Mucosa of stomach (tissue), 1 donor: ENCODE data around the gene ARFGAP2.
"Not testable (repeated sequence)": the region's sequence is repeated elsewhere in the genome, so short reads cannot be mapped to it uniquely, and the experiment has no call there.

Experiments used
- H3K27me3 ChIP-seq: one replicate; pipeline ENCODE4 v1.7.0; 2013; ENCODE audit warnings: mild to moderate bottlenecking, low read length; ENCODE audit not compliant: control insufficient read depth, insufficient read depth
- H3K36me3 ChIP-seq: one replicate; pipeline ENCODE4 v1.7.0; 2013; ENCODE audit warnings: low read length; ENCODE audit not compliant: control insufficient read depth, insufficient read depth
- H3K4me1 ChIP-seq: one replicate; pipeline ENCODE4 v1.7.0; 2013; ENCODE audit warnings: mild to moderate bottlenecking, low read length; ENCODE audit not compliant: control insufficient read depth, insufficient read depth
- H3K4me3 ChIP-seq: one replicate; pipeline ENCODE4 v1.7.0; 2013; ENCODE audit warnings: low read length
- H3K9ac ChIP-seq: one replicate; pipeline ENCODE4 v1.7.0; 2013; ENCODE audit warnings: mild to moderate bottlenecking, low read length, moderate library complexity
- H3K9me3 ChIP-seq: one replicate; pipeline ENCODE4 v1.7.0; 2013; ENCODE audit warnings: mild to moderate bottlenecking, low read length, moderate library complexity; ENCODE audit not compliant: control insufficient read depth
- donor health status: Pancreatic carcinoma.

ARFGAP2 gene

GRCh38 chr11:47176328-47177228 lies at the start of gene ARFGAP2:
Gene ARFGAP2 (minus strand): TSS chr11:47176879. CDS start chr11:47176853, 26 bp downstream.
- H3K4me3 ChIP-seq, result peak within 1 kb of the TSS; percentile 95
- H3K4me1 ChIP-seq, result peaks cover 26% of the 10 kb centered on the region
- H3K9ac ChIP-seq, result peak within 1 kb of the TSS; percentile 98
- H3K9me3 ChIP-seq, result no peaks in the 10 kb centered on the region
- peaks cover 20% of the 10 kb centered on the region for H3K36me3 ChIP-seq
- H3K27me3 ChIP-seq, result no peaks in the 10 kb centered on the region

GRCh38 chr11:47225552-47226400 lies 49.1 kb upstream of the ARFGAP2 start:
- H3K27me3 ChIP-seq, result no peaks in the 10 kb centered on the region
- H3K36me3 ChIP-seq, result no peaks in the 10 kb centered on the region
- H3K4me1 ChIP-seq, result no peaks in the 10 kb centered on the region
- no peak overlapping the region for H3K4me3 ChIP-seq
- H3K9ac ChIP-seq, result no peak overlapping the region
- no peaks in the 10 kb centered on the region for H3K9me3 ChIP-seq

- Histone ChIP-seq H3K36me3 (no peaks in the 10 kb centered on the region), H3K27me3 (no peaks in the 10 kb centered on the region)
These were observed 46.0 kb upstream of the ARFGAP2 start for GRCh38 chr11:47222696-47223095.

GRCh38 chr11:47220401-47220821 lies 43.7 kb upstream of the ARFGAP2 start:
- H3K36me3 ChIP-seq, result no peaks in the 10 kb centered on the region
- no peak overlapping the region for H3K9ac ChIP-seq
- H3K4me3 ChIP-seq, result no peak overlapping the region
- peaks cover 7% of the 10 kb centered on the region for H3K4me1 ChIP-seq
- H3K27me3 ChIP-seq, result no peaks in the 10 kb centered on the region
- H3K9me3 ChIP-seq, result no peaks in the 10 kb centered on the region

More at GRCh38 chr11:47222696-47223095, 46.0 kb upstream of the ARFGAP2 start:
- Histone ChIP-seq H3K9me3 (no peaks in the 10 kb centered on the region), H3K4me1 (no peaks in the 10 kb centered on the region), H3K4me3 (no peak overlapping the region), H3K9ac (no peak overlapping the region)

- no peaks in the 10 kb centered on the region for H3K27me3 ChIP-seq
- peak overlapping the region; percentile 5 for H3K4me3 ChIP-seq
- peak overlapping the region; percentile 86 for H3K9ac ChIP-seq
- no peaks in the 10 kb centered on the region for H3K9me3 ChIP-seq
- no peaks in the 10 kb centered on the region for H3K36me3 ChIP-seq
- H3K4me1 ChIP-seq, result peaks cover 12% of the 10 kb centered on the region
These were observed 39.6 kb upstream of the ARFGAP2 start for GRCh38 chr11:47216121-47216798.

- H3K4me3 ChIP-seq, result peak overlapping the region; percentile 91
- peak overlapping the region; percentile 86 for H3K9ac ChIP-seq
- no peaks in the 10 kb centered on the region for H3K36me3 ChIP-seq
- H3K27me3 ChIP-seq, result no peaks in the 10 kb centered on the region
- H3K9me3 ChIP-seq, result no peaks in the 10 kb centered on the region
- peaks cover 12% of the 10 kb centered on the region for H3K4me1 ChIP-seq
These were observed 38.8 kb upstream of the ARFGAP2 start for GRCh38 chr11:47215366-47215910.

- H3K4me3 ChIP-seq, result peak overlapping the region; percentile 58
- peak overlapping the region; percentile 86 for H3K9ac ChIP-seq
- H3K9me3 ChIP-seq, result no peaks in the 10 kb centered on the region
- no peaks in the 10 kb centered on the region for H3K27me3 ChIP-seq
- H3K36me3 ChIP-seq, result no peaks in the 10 kb centered on the region
- H3K4me1 ChIP-seq, result peaks cover 12% of the 10 kb centered on the region
These were observed 37.4 kb upstream of the ARFGAP2 start for GRCh38 chr11:47213950-47214565.

GRCh38 chr11:47212938-47213337 lies 36.3 kb upstream of the ARFGAP2 start:
- Histone ChIP-seq H3K27me3 (no peaks in the 10 kb centered on the region), H3K36me3 (no peaks in the 10 kb centered on the region), H3K9ac (no peak overlapping the region), H3K4me1 (peaks cover 12% of the 10 kb centered on the region), H3K9me3 (no peaks in the 10 kb centered on the region), H3K4me3 (no peak overlapping the region)

GRCh38 chr11:47208628-47209027 lies 31.9 kb upstream of the ARFGAP2 start:
- no peaks in the 10 kb centered on the region for H3K36me3 ChIP-seq
- no peaks in the 10 kb centered on the region for H3K27me3 ChIP-seq
- H3K4me3 ChIP-seq, result no peak overlapping the region
- no peak overlapping the region for H3K9ac ChIP-seq
- H3K9me3 ChIP-seq, result no peaks in the 10 kb centered on the region
- peaks cover 6% of the 10 kb centered on the region for H3K4me1 ChIP-seq

GRCh38 chr11:47208008-47208552 lies 31.4 kb upstream of the ARFGAP2 start:
- not testable (repeated sequence) for H3K4me3 ChIP-seq, H3K36me3 ChIP-seq, H3K4me1 ChIP-seq, H3K9ac ChIP-seq, H3K9me3 ChIP-seq, H3K27me3 ChIP-seq

- H3K27me3 ChIP-seq, result no peaks in the 10 kb centered on the region
- H3K4me1 ChIP-seq, result peaks cover 6% of the 10 kb centered on the region
- H3K4me3 ChIP-seq, result no peak overlapping the region
- no peaks in the 10 kb centered on the region for H3K36me3 ChIP-seq
- H3K9ac ChIP-seq, result no peak overlapping the region
- no peaks in the 10 kb centered on the region for H3K9me3 ChIP-seq
These were observed 30.8 kb upstream of the ARFGAP2 start for GRCh38 chr11:47207459-47207858.
